HG03045 (cell line): ENCODE measurements around the gene GPR139.

ENCODE experiments used
- ATAC-seq: cut with Tn5 transposase; IDR thresholded peaks from one replicate; pipeline ENCODE4 v1.9.1; 2021; ENCODE audit warnings: mild to moderate bottlenecking, moderate library complexity; ENCODE audit not compliant: unreplicated experiment

Gene GPR139

GRCh38 chr16:19991614-19992013, 82.1 kb downstream of the GPR139 start:
- ATAC-seq: no peak

DNA sequence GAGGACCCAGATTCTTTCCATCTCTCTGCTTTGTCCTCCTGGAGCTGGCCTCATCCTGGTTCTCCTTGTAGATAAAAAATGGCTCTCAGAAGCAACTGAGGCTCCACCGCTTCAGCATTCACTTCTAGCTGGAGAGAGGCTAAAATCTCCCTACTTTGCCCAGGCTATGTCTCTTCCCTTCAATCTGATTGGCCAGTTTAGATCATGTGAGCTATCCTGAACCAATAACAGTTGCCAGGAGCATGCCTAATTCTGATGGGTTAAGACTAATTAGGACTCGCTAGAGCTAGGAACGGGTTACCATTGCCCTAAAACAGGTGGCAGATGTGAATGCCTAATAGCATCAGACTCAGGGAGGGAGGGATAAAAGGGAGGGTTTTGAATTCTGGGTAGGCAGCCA, 89.6 kb downstream of the GPR139 start:
- no peak for ATAC-seq
